Measurements from ENCODE around the gene TAS1R3.

DNA sequence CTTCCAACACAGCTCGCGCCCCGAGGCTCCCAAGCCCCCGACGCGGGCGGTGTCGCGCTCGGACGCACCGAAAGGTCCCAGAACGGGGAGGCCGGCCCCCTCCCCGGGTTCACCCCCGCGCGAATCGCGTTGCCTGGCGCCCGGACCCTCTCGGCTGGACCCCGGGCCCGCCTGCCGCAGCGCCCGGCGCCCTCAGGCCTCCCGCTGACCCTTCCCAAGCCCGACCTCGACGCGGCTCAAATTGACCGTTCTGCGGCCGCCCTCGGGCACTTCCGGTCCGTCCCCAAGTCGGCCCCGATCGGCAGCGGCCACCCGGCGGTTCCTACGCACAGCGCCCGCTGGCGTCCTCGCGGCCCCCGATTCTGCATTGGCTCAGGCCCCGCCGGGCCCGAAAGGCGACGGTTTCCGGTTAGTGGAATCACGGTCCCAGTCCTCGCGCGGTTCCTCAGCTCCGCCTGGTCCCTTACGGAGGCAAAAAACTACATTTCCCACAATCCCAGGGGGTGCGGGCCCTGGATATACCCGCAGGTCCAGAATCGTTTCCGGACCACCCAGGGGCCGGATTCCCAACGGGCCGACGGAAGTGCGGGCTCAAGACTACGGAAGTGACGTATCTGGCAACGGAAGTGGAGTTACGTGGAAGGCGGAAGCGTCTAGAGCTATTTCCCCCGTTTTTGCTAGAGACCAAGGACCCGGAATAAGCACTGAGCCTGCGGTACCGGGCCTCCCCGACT is 44.0 kb downstream of the TAS1R3 start, which contains the start of gene AURKAIP1:
- TF ChIP-seq SP1 (IDR thresholded peaks at IDR 0.05): no peak
- TF ChIP-seq BHLHE40 (IDR thresholded peaks at IDR 0.05; ENCODE audit: borderline replicate concordance): no peak
- peak; percentile 92 for TF ChIP-seq ELF4 (IDR thresholded peaks at IDR 0.05)
